ENCODE measurements around the gene ZNF850. TPM values are rescaled to one million over a fixed set of nuclear protein-coding genes. Genes with fewer than 3 reads are reported as not detected.

Gene ZNF850
- total and polyA plus RNA-seq, 9 of the 15 experiments (the other 6 are each of a cell fraction or from before 2014, with no cell fraction given): 1.2 to 13.0 (median 5.9) TPM

DNA sequence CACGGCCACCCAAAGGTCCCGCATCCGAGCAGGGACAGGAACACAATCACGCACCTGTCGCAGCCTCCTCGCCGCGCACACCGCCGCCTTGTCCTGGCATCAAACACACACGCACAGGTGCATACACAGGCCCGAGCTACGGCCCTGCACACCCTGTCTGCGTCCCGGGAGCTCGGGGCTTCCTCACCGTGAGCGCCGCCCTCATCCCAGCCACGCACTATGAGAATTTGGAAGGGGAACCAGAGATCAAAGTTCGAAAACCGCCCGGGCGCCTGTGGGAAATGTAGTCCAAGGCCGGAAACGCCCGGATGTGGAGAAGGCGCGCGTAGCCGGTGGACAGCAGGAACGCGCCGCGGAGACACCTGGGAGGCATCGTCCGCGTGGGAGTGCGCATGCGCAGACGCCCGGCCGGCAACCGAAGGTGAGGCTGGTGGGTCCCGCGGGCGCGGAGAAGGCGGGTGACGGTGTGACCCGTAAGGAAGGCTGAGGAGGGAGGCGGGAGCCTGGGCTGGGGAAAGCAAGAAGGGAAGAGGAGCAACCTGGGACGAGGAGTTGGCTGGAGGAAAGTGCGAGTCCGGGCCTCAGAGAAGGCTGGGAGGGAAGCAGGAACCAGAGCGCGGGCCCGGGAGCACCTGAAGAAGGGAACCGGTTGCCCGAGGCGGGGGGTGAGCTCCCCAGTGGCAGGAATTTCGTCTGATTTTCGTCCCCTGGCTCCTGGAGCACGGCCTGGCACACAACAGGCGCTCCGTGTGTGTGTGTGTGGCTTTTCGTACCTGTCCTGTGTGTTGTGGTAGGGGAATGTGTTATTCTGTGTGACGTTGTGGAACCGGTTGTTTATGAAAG lies 85.2 kb downstream of the ZNF850 start, which contains the start of gene ZNF567 (continued):
- TF ChIP-seq, protein P1, sequence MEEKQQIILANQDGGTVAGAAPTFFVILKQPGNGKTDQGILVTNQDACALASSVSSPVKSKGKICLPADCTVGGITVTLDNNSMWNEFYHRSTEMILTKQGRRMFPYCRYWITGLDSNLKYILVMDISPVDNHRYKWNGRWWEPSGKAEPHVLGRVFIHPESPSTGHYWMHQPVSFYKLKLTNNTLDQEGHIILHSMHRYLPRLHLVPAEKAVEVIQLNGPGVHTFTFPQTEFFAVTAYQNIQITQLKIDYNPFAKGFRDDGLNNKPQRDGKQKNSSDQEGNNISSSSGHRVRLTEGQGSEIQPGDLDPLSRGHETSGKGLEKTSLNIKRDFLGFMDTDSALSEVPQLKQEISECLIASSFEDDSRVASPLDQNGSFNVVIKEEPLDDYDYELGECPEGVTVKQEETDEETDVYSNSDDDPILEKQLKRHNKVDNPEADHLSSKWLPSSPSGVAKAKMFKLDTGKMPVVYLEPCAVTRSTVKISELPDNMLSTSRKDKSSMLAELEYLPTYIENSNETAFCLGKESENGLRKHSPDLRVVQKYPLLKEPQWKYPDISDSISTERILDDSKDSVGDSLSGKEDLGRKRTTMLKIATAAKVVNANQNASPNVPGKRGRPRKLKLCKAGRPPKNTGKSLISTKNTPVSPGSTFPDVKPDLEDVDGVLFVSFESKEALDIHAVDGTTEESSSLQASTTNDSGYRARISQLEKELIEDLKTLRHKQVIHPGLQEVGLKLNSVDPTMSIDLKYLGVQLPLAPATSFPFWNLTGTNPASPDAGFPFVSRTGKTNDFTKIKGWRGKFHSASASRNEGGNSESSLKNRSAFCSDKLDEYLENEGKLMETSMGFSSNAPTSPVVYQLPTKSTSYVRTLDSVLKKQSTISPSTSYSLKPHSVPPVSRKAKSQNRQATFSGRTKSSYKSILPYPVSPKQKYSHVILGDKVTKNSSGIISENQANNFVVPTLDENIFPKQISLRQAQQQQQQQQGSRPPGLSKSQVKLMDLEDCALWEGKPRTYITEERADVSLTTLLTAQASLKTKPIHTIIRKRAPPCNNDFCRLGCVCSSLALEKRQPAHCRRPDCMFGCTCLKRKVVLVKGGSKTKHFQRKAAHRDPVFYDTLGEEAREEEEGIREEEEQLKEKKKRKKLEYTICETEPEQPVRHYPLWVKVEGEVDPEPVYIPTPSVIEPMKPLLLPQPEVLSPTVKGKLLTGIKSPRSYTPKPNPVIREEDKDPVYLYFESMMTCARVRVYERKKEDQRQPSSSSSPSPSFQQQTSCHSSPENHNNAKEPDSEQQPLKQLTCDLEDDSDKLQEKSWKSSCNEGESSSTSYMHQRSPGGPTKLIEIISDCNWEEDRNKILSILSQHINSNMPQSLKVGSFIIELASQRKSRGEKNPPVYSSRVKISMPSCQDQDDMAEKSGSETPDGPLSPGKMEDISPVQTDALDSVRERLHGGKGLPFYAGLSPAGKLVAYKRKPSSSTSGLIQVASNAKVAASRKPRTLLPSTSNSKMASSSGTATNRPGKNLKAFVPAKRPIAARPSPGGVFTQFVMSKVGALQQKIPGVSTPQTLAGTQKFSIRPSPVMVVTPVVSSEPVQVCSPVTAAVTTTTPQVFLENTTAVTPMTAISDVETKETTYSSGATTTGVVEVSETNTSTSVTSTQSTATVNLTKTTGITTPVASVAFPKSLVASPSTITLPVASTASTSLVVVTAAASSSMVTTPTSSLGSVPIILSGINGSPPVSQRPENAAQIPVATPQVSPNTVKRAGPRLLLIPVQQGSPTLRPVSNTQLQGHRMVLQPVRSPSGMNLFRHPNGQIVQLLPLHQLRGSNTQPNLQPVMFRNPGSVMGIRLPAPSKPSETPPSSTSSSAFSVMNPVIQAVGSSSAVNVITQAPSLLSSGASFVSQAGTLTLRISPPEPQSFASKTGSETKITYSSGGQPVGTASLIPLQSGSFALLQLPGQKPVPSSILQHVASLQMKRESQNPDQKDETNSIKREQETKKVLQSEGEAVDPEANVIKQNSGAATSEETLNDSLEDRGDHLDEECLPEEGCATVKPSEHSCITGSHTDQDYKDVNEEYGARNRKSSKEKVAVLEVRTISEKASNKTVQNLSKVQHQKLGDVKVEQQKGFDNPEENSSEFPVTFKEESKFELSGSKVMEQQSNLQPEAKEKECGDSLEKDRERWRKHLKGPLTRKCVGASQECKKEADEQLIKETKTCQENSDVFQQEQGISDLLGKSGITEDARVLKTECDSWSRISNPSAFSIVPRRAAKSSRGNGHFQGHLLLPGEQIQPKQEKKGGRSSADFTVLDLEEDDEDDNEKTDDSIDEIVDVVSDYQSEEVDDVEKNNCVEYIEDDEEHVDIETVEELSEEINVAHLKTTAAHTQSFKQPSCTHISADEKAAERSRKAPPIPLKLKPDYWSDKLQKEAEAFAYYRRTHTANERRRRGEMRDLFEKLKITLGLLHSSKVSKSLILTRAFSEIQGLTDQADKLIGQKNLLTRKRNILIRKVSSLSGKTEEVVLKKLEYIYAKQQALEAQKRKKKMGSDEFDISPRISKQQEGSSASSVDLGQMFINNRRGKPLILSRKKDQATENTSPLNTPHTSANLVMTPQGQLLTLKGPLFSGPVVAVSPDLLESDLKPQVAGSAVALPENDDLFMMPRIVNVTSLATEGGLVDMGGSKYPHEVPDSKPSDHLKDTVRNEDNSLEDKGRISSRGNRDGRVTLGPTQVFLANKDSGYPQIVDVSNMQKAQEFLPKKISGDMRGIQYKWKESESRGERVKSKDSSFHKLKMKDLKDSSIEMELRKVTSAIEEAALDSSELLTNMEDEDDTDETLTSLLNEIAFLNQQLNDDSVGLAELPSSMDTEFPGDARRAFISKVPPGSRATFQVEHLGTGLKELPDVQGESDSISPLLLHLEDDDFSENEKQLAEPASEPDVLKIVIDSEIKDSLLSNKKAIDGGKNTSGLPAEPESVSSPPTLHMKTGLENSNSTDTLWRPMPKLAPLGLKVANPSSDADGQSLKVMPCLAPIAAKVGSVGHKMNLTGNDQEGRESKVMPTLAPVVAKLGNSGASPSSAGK (IDR thresholded peaks at IDR 0.05): peak; percentile 53; the same call in 1 of the 2 replicates
- TF ChIP-seq RBM15 (IDR thresholded peaks at IDR 0.05; ENCODE audit: insufficient read depth, low read length) (no peak), SIN3A (IDR thresholded peaks at IDR 0.05; ENCODE audit: borderline replicate concordance in 2 of 2, control insufficient read depth in 1 of 2, low read depth in 2 of 2, low read length in 2 of 2) (peak in 1 of 2 experiments; percentile 29; a peak in 2 of 4 replicates), TARDBP (IDR thresholded peaks at IDR 0.05) (peak; percentile 18; the same call in 1 of the 2 replicates), STAG1 (CRISPR knock-in tag; IDR thresholded peaks at IDR 0.05; ENCODE audit: borderline replicate concordance) (no peak), NR2C2 (CRISPR knock-in tag; IDR thresholded peaks at IDR 0.05) (peak; percentile 97), NR2C2 (tag; IDR thresholded peaks at IDR 0.05) (peak; percentile 99), TEAD1 (CRISPR knock-in tag; IDR thresholded peaks at IDR 0.05) (peak in 1 of 2 experiments; percentile 56; a peak in 1 of 4 replicates), HNRNPUL1 (IDR thresholded peaks at IDR 0.05; ENCODE audit: low read length) (no peak), MAZ (CRISPR knock-in tag; conservative IDR thresholded peaks at IDR 0.05 in 1 of 2, IDR thresholded peaks at IDR 0.05 in 1 of 2) (no peak; a peak in 1 of 4 replicates), CAMTA2 (CRISPR knock-in tag; conservative IDR thresholded peaks at IDR 0.05) (no peak), MYC (IDR thresholded peaks at IDR 0.05; ENCODE audit: low read depth, low read length) (peak; percentile 51; the same call in 1 of the 2 replicates), MYC (CRISPR knock-in tag; IDR thresholded peaks at IDR 0.05; ENCODE audit: borderline replicate concordance, low read depth) (no peak), ILF3 (IDR thresholded peaks at IDR 0.05; ENCODE audit: borderline replicate concordance) (no peak)
- TF ChIP-seq, protein P2, sequence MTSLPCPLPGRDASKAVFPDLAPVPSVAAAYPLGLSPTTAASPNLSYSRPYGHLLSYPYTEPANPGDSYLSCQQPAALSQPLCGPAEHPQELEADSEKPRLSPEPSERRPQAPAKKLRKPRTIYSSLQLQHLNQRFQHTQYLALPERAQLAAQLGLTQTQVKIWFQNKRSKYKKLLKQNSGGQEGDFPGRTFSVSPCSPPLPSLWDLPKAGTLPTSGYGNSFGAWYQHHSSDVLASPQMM (CRISPR knock-in tag; IDR thresholded peaks at IDR 0.05): no peak

All from K562 (cell line).